K562 (cell line): ENCODE data around the gene KMT2E. TPM values are rescaled to one million over a fixed set of nuclear protein-coding genes. Genes with fewer than 3 reads are reported as not detected.

Experiments used
- CHCHD3 ChIP-seq: fragments of 250-450 bp; sonication (Bioruptor Pico); IDR thresholded peaks from 2 replicates; pipeline ENCODE4 v2.1.2; 2022; ENCODE audit warnings: mild to moderate bottlenecking
- CREM ChIP-seq: IDR thresholded peaks from 2 replicates; pipeline ENCODE4 v1.6.1; 2014; ENCODE audit warnings: antibody characterized with exemption, low read depth
- E2F1 ChIP-seq: sonication (generic); formaldehyde crosslinking; IDR thresholded peaks from 2 replicates; pipeline ENCODE4 v1.8.1; 2023; ENCODE audit warnings: mild to moderate bottlenecking, missing genetic modification reagents, moderate library complexity
- ELF1 ChIP-seq: fragments of 200-800 bp; sonication (Bioruptor generic); IDR thresholded peaks from 2 replicates; pipeline ENCODE4 v1.6.1; 2016; ENCODE audit warnings: missing genetic modification characterization, missing compliant biosample characterization
- ELF4 ChIP-seq: fragments of 450-650 bp; formaldehyde crosslinking; IDR thresholded peaks from 2 replicates; pipeline ENCODE4 v1.4.0; 2022; ENCODE audit warnings: missing genetic modification characterization
- GTF2E2 ChIP-seq: fragments of 200-800 bp; sonication (Bioruptor generic); IDR thresholded peaks from 2 replicates; pipeline ENCODE4 v1.6.1; 2016; ENCODE audit warnings: missing genetic modification characterization, missing compliant biosample characterization
- HNRNPUL1 ChIP-seq: fragments of 200-400 bp; formaldehyde crosslinking; IDR thresholded peaks from 2 replicates; pipeline ENCODE4 v1.6.1; 2017; ENCODE audit warnings: low read length
- MEF2A ChIP-seq: IDR thresholded peaks from 2 replicates; pipeline ENCODE4 v1.6.1; 2011; ENCODE audit warnings: low read depth, mild to moderate bottlenecking, low read length, moderate library complexity; ENCODE audit not compliant: control insufficient read depth
- MXI1 ChIP-seq: IDR thresholded peaks from 2 replicates; pipeline ENCODE4 v1.6.1; 2011; ENCODE audit warnings: low read depth, mild to moderate bottlenecking, improper control_type of control experiment, low read length
- PKNOX1 ChIP-seq: fragments of 450-650 bp; IDR thresholded peaks from 2 replicates; pipeline ENCODE4 v1.6.1; 2016
- PREB ChIP-seq: sonication (generic); formaldehyde crosslinking; IDR thresholded peaks from 2 replicates; pipeline ENCODE4 v1.8.1; 2023; ENCODE audit warnings: mild to moderate bottlenecking, missing genetic modification reagents
- SNRNP70 ChIP-seq: fragments of 200-400 bp; formaldehyde crosslinking; optimal IDR thresholded peaks from 2 replicates; pipeline ENCODE3; 2017; ENCODE audit warnings: low read depth, low read length
- TARDBP ChIP-seq: fragments of 450-650 bp; IDR thresholded peaks from 2 replicates; pipeline ENCODE4 v1.6.1; 2016
- TFAP4 ChIP-seq: sonication (generic); formaldehyde crosslinking; IDR thresholded peaks from 2 replicates; pipeline ENCODE4 v1.8.0; 2022; ENCODE audit warnings: missing genetic modification reagents, mild to moderate bottlenecking, moderate library complexity, borderline replicate concordance
- TSC22D4 ChIP-seq: fragments of 450-650 bp; IDR thresholded peaks from 2 replicates; pipeline ENCODE4 v1.6.1; 2016; ENCODE audit warnings: missing genetic modification characterization, missing biosample characterization, control low read depth
- YY1 ChIP-seq, 3 experiments: IDR thresholded peaks; 2 replicates each; pipeline ENCODE4 v1.6.1; 2011; ENCODE audit warnings: low read length in 2 of 3, mild to moderate bottlenecking in 2 of 3, moderate library complexity in 2 of 3, borderline replicate concordance in 1 of 3, control low read depth in 1 of 3, low read depth in 1 of 3; ENCODE audit not compliant: insufficient read depth in 3 of 3, insufficient replicate concordance in 2 of 3, control insufficient read depth in 1 of 3, insufficient read length in 1 of 3; ENCODE audit errors: extremely low read depth in 1 of 3
- ZBTB5 ChIP-seq: fragments of 450-650 bp; IDR thresholded peaks from 2 replicates; pipeline ENCODE4 v1.6.1; 2017; ENCODE audit warnings: antibody characterized with exemption
- ZFP36 ChIP-seq: fragments of 150-350 bp; IDR thresholded peaks from 2 replicates; pipeline ENCODE4 v1.6.1; 2018; ENCODE audit warnings: low read length, low read depth; ENCODE audit not compliant: partially characterized antibody
- ZNF217 ChIP-seq: sonication (generic); formaldehyde crosslinking; IDR thresholded peaks from 2 replicates; pipeline ENCODE4 v1.8.0; 2022; ENCODE audit warnings: mild to moderate bottlenecking, missing genetic modification reagents
- ZNF23 ChIP-seq: fragments of 250-450 bp; sonication (Bioruptor Pico); IDR thresholded peaks from 2 replicates; pipeline ENCODE4 v1.4.0; 2020; ENCODE audit warnings: mild to moderate bottlenecking
- ZNF354B ChIP-seq: fragments of 250-450 bp; sonication (Bioruptor Pico); IDR thresholded peaks from 2 replicates; pipeline ENCODE4 v1.4.0; 2020
- polyA plus RNA-seq, 8 experiments: library from polyadenylated mRNA; depleted of rRNA in 4 of 8; stranded (reverse) in 5 of 8; unstranded in 3 of 8; fragments of >200 nt; fragmentation: Nextera tagmentation in 2 of 8; fragmentation: Illumina TruSeq in 1 of 8; extraction: Ambion mirVana in 2 of 8; extraction: Trizol in 1 of 8; gene quantifications; 2 replicates each; pipeline versions ENCODE4 v1.2.1 to v1.2.3, GENCODE V29; 2011 to 2014; ENCODE audit warnings: inconsistent platforms in 1 of 8, missing spikeins in 1 of 8
- total RNA-seq, 7 experiments: library from RNA; depleted of rRNA in 6 of 7; stranded (reverse); fragments of >200 nt in 6 of 7; fragmentation: Illumina TruSeq in 2 of 7; extraction: Trizol in 2 of 7; gene quantifications; 2 replicates each; pipeline versions ENCODE4 v1.2.1 to v1.2.3, GENCODE V29; 2011 to 2021; ENCODE audit warnings: low replicate concordance in 1 of 7

The KMT2E gene
- total and polyA plus RNA-seq, 9 of the 15 experiments (the other 6 are each of a cell fraction or from before 2014, with no cell fraction given) = 8.9 to 55.3 (median 38.1) TPM

- TF ChIP-seq PKNOX1 (peak; percentile 91), CHCHD3 (CRISPR knock-in tag) (peak; percentile 85), ZNF23 (CRISPR knock-in tag) (no peak; the same call in 1 of the 2 replicates), ZFP36 (no peak), SNRNP70 (peak; percentile 27), HNRNPUL1 (no peak; the same call in none of the 2 replicates), PREB (peak; percentile 16; the same call in 1 of the 2 replicates), MEF2A (no peak), YY1 (IDR thresholded peaks at IDR 0.05; ENCODE audit: borderline replicate concordance in 1 of 3, control insufficient read depth in 1 of 3, extremely low read depth in 1 of 3, insufficient read depth in 3 of 3, insufficient read length in 1 of 3, insufficient replicate concordance in 2 of 3, low read depth in 1 of 3, low read length in 2 of 3) (peak in 2 of 3 experiments; percentile 80 to 84), ZBTB5 (0 out of 2 replicates have a peak, but pooled peaks have one; percentile 21), CREM (peak; percentile 68), ELF4 (CRISPR knock-in tag) (peak; percentile 58; the same call in 1 of the 2 replicates), TSC22D4 (tag) (no peak), TFAP4 (CRISPR knock-in tag) (peak; percentile 62), TARDBP (no peak), MXI1 (no peak), ZNF217 (CRISPR knock-in tag) (no peak), E2F1 (peak; percentile 51), ZNF354B (CRISPR knock-in tag) (0 out of 2 replicates have a peak, but pooled peaks have one; percentile 19), GTF2E2 (peak; percentile 97), ELF1 (tag) (no peak)
Measured at GRCh38 chr7:105013221-105013815, 687 bp upstream of the KMT2E start (continued).
